HS-5 (cell line): ENCODE results near the gene TSEN34.
"Not testable (repeated sequence)": the region's sequence is repeated elsewhere in the genome, so short reads cannot be mapped to it uniquely, and the experiment has no call there.

Source experiments
- DNase-seq: peaks from one replicate; pipeline ENCODE4 v3.0.0-alpha.2; 2012; ENCODE audit warnings: low read depth

Gene TSEN34

DNA sequence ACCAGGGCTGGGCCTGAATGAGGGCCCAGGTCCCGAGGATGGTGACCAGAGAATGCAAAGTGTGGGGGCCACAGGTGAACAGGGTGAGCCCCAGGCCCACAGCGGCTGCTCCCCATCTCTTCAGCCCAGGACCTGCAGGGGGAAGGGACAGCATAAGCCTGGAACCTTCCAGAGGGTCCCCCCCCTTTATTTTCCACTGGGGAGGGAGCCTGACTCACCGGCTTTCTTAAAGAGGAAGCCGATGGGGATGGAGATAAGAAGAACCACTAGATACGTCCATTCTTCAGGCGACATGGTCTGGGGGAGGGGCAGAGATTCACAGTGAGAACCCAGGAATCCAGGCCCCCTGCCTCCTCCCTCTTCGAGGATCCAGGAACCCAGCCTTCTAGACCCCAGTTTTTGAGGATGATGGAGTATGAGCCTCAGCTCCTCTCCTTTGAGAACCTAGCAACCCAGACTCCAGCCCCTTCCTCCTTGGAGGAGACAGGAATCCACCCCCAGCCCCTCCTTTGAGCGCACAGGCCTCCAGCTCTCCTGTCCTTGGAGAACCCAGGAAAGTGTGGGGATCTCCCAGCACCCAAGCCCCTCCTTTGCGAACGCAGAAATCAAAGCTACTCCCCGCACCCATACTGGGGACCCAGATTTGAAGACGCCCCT lies 2.8 kb upstream of the TSEN34 start:
- DNase-seq = no peak

- no peak for DNase-seq
Measured at GRCh38 chr19:54189145-54189734, 1.9 kb upstream of the TSEN34 start, which contains the start of gene MBOAT7. MBOAT7 (minus strand) TSS chr19:54189580; CDS start chr19:54188508, 1,072 bp downstream.

DNA sequence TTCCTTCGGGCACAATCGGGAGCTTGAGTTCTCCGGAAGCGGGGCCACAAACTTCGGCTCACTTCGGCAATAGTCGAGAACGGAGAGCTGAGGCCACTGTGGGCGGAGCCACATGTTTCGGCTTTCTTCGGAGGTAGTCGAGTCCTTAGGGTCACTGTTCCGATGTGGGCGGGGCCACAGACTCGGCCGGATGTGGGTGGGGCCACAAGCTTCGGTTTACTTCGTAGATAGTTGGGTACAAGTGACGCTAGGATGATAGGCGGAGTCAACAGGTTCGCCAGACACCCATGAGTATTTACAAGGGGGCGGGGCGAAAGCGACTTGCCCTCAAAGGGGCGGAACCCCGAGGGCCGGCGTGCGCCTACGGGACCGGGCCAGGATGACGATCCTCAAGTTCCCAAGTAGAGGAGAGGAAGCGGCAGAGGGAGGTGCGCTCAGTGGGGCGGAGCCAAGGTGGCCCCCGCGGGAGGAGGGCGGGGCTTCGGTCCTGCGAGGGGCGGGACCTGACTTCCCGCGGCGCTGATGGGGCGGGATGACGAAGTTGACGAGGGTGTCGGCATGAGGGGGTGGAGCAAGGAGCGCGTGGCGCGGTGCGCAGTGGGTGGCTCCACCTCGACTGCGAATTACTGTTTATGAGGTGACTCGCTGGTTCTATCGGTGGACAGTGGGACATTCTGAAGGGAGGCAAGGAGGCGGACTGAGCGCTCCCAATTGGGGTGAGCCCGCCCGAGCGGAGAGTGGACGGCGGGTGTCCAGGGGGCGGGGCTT lies 1.2 kb upstream of the TSEN34 start:
- peak; percentile 99 for DNase-seq

DNA sequence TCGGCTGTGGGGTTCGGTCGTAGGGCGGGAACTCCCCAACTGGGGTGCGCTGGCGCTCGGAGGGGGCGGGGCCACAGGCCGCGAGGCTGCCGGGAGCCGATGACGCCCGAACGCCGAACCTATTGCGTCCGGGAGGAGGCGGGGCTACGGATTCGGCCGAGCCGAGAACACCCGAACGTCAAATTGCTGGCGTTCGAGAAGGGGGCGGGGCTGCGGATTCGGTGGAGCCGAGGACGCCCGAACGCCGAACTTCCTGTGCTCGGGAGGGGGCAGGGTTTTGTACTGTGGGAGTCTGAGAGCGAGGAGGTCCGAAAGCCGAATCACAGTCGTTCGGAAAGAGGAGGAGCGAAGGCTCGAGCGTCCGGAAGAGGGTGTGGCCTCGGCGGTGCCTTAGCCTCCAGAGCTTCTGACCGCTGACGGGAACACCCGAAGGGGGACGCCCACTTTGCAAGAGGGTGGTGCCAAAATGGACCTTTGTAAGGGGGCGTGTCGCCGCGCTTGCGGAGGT lies 551 bp upstream of the TSEN34 start:
- DNase-seq = peak; percentile 99

GRCh38 chr19:54191811-54192453 lies 824 bp downstream of the TSEN34 start:
- no peak for DNase-seq

GRCh38 chr19:54193011-54193410 lies 1.9 kb downstream of the TSEN34 start:
- DNase-seq = no peak

GRCh38 chr19:54194463-54194862 lies 3.4 kb downstream of the TSEN34 start:
- not testable (repeated sequence) for DNase-seq

GRCh38 chr19:54196536-54196935 lies 5.4 kb downstream of the TSEN34 start:
- no peak for DNase-seq

GRCh38 chr19:54197121-54197520 lies 6.0 kb downstream of the TSEN34 start:
- DNase-seq = no peak

- no peak for DNase-seq
Measured at GRCh38 chr19:54199401-54199800, 8.3 kb downstream of the TSEN34 start.

- DNase-seq = no peak
Measured at GRCh38 chr19:54201172-54201701, 10.1 kb downstream of the TSEN34 start.

GRCh38 chr19:54201980-54202379 lies 10.9 kb downstream of the TSEN34 start:
- DNase-seq = no peak

GRCh38 chr19:54203151-54203611 lies 12.1 kb downstream of the TSEN34 start:
- DNase-seq = no peak

- DNase-seq = no peak
Measured at GRCh38 chr19:54204767-54205468, 13.8 kb downstream of the TSEN34 start.

DNA sequence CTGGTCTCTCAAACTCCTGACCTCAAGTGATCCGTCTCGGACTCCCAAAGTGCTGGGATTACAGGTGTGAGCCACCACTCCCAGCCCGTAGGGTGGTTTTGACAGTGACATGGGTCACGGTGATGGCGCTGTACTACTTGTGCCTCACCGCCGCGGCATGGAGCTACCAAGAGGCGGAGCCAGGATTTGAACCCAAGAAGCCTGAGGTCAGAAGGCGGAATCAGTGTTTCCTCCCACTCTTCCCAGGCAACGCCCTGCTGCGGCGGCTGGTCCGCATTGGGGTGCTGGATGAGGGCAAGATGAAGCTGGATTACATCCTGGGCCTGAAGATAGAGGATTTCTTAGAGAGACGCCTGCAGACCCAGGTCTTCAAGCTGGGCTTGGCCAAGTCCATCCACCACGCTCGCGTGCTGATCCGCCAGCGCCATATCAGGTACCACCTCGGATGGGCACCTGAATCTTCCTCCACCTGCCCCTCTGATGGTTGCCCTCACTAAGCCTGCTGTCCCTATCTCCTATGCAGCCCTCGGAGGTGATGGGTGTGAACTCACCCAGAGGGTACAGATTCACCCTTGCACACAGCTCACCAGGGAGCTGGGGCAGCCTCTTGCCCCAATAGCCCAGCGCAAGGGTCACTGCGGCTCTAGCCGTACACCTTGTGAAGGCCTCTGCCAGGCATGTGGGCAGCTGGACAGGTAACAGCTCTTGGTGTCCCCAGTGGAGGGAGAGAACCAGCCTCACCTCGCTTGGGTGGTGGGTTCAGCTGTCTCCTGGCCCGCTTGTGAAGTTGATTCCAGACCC lies 15.1 kb downstream of the TSEN34 start:
- no peak for DNase-seq

- DNase-seq = no peak
Measured at GRCh38 chr19:54206831-54207177, 15.7 kb downstream of the TSEN34 start.

DNA sequence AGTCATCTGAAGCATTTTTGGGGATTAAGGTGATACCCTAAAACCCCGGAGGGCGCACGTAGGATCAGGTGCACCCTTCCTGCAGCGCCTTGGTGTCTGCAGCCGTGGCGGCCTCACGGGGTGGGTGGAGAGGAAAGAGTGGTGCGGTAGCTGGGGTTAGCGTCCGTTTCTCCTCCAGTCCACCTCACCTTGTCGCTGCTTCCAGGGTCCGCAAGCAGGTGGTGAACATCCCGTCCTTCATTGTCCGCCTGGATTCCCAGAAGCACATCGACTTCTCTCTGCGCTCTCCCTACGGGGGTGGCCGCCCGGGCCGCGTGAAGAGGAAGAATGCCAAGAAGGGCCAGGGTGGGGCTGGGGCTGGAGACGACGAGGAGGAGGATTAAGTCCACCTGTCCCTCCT lies 16.1 kb downstream of the TSEN34 start:
- not testable (repeated sequence) for DNase-seq

DNA sequence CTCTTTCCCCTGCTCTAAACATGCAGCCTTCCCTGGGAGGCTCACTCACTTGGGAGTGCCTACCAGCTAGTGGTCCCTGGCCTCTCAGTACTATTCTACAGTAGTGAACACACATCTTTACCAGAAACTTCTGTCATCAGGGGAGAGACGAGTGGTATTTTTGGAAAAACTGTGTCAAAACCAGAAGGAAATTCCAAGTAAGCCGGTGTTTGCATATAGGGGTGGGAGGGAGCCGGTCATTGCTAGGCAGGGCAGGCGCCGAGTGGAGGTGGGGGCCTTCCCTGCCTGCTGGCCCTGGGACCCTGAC lies 16.5 kb downstream of the TSEN34 start:
- DNase-seq = no peak

- no peak for DNase-seq
Measured at GRCh38 chr19:54207983-54208783, 17.1 kb downstream of the TSEN34 start.

GRCh38 chr19:54208784-54209057 lies 17.6 kb downstream of the TSEN34 start:
- DNase-seq = no peak
